GM21576 (cell line): ENCODE measurements around the gene CLASP1.
"Not testable (repeated sequence)": the region's sequence is repeated elsewhere in the genome, so short reads cannot be mapped to it uniquely, and the experiment has no call there.

Source experiments
- ATAC-seq: cut with Tn5 transposase; IDR thresholded peaks from one replicate; pipeline ENCODE4 v1.9.1; 2021; ENCODE audit warnings: mild to moderate bottlenecking, moderate library complexity; ENCODE audit not compliant: unreplicated experiment

CLASP1 gene

GRCh38 chr2:121334581-121335293 lies 314.5 kb downstream of the CLASP1 start:
- no peak for ATAC-seq

DNA sequence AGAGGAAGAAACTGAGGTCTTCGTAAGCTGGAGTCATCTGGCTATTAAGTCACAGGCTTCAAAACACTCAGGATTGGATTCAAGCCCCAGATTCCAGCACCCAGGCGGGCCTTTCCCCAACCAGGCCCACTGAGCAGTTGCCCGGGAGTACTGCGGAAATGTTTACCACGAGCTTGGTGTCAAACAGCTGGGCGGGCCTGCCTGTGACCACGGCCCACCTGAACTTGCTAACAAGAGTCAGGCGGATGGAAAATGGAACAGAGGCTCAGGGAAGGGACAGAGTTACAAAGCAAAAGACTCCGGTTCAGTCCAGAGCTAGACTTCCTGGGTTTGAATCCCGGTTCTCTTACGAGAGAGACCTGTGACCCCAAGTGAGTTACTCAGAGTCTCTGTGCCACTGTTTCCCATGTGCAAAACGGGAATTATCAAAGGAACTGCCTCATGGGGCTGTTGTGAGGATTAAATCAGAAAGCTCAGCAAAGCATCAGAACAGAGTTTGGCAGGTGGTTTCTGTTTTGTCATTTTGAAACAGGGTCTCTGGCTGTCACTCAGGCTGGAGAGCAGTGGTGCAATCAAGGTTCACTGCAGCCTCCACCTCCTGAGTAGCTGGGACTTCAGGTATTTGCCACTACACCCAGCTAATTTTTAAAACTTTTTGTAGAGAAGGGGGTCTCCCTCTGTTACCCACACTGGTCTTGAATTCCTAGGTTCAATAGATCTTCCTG lies 315.3 kb downstream of the CLASP1 start:
- peak; percentile 64 for ATAC-seq

GRCh38 chr2:121333231-121333630 lies 316.0 kb downstream of the CLASP1 start:
- no peak for ATAC-seq

GRCh38 chr2:121331324-121331723 lies 317.9 kb downstream of the CLASP1 start:
- ATAC-seq = not testable (repeated sequence)

GRCh38 chr2:121330921-121331320 lies 318.3 kb downstream of the CLASP1 start:
- ATAC-seq = no peak

- no peak for ATAC-seq
These were observed 319.5 kb downstream of the CLASP1 start for GRCh38 chr2:121329786-121330185.

- ATAC-seq = no peak
These were observed 322.6 kb downstream of the CLASP1 start for GRCh38 chr2:121326628-121327027.

GRCh38 chr2:121324601-121325000 lies 324.7 kb downstream of the CLASP1 start:
- no peak for ATAC-seq

DNA sequence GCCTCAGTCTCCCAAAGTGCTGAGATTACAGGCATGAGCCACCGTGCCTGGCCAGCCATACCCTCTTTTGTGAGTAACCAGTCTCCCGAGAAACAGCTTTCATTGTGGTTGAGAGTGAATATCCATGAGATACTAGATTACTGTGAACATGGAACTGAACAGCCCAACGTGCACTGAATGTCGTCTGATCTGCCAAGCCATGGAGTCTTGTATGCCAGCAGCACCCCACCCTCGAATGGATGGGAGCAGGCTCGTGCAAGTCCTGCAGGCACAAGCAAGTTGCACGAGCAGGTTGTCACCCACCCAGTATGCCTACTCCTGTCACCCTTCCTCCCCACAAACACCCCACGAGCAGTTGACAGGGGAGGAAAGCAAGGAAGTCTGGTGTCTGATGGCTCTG lies 327.8 kb downstream of the CLASP1 start:
- no peak for ATAC-seq

DNA sequence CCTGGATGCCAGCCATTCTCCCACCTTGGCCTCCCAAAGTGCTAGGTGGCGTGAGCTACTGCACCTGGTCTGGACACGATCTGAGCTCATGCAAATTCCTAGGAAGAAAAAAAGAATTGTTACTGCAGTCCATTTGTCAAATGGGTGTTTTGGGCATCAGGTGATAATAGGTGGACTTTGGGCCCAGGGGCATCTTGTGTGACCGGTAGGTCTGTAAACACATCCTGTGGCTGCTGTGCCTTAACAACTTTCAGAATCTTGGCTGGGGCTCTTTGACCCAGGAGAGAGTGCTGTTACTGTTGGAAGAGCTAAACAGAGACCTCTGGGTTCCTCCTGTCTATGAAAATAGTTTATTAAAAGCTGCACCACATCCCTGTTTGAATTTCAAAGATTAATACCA lies 329.3 kb downstream of the CLASP1 start:
- no peak for ATAC-seq

- ATAC-seq = no peak
These were observed 332.3 kb downstream of the CLASP1 start for GRCh38 chr2:121316986-121317385.

DNA sequence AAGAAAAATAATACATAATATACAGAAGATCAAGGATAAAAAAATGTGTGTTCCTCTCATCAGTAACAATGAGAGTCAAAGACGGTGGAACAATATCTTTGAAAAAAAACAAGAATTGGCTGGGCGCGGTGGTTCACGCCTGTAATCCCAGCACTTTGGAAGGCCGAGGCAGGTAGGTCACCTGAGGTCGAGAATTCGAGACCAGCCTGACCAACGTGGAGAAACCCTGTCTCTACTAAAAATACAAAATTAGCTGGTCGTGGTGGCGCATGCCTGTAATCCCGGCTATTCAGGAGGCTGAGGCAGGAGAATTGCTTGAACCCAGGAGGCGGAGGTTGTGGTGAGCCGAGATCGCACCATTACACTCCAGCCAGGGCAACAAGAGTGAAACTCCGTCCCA lies 335.6 kb downstream of the CLASP1 start:
- not testable (repeated sequence) for ATAC-seq

- ATAC-seq = no peak
These were observed 339.5 kb downstream of the CLASP1 start for GRCh38 chr2:121309801-121310200.

DNA sequence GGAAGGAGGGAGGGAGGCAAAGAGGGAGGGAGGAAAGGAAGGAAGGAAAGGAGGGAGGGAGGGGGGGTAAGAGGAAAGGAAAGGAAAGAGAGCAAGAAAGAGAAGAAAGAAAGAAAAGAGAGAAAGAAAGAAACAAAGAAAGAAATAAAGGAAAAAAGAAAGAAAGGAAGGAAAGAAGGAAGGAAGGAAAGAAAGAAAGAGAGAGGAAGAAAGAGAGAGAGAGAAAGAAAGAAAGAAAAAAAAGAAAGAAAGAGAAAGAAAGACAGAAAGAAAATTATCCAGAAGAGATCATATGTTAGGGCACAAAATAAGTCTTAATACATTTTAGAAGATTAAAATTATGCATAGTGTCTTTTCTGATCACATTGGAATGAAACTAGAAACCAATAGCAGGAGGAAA lies 339.9 kb downstream of the CLASP1 start:
- ATAC-seq = no peak

DNA sequence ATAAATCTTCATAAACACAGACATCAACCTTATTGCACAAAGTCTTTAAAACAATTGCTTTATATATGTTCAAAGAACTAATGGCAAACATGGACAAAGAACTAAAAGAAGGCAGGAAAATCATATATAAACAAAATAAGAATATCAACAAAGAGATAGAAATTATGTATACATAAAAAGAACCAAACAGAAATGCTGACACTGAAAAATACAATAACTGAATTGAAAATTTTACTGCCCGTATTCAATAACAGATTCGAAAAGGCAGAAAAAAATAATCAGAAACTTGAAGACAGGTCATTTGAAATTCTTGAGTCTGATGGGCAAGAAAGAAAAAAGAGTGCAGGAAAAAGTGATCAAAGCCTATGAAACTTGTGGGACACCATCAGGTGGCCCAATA lies 342.2 kb downstream of the CLASP1 start:
- ATAC-seq = no peak

DNA sequence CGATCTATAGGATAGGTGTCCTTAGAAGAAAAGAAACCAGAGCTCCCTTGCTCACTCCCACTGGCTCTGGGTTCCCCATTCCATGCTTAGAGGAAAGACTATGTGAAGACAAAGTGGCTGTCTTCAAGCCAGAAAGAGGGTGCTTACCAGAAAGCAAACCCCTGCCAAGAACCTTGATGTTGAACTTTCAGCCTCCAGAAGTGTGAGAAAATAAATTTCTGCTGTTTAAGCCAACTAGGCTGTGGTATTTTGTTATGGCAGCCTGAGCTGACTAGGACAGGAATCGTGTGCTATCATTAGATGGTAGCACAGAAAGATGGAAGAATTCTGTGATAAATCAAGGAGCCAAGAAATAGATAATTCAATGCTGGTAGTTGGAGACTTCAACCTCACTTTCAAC lies 344.3 kb downstream of the CLASP1 start:
- no peak for ATAC-seq

DNA sequence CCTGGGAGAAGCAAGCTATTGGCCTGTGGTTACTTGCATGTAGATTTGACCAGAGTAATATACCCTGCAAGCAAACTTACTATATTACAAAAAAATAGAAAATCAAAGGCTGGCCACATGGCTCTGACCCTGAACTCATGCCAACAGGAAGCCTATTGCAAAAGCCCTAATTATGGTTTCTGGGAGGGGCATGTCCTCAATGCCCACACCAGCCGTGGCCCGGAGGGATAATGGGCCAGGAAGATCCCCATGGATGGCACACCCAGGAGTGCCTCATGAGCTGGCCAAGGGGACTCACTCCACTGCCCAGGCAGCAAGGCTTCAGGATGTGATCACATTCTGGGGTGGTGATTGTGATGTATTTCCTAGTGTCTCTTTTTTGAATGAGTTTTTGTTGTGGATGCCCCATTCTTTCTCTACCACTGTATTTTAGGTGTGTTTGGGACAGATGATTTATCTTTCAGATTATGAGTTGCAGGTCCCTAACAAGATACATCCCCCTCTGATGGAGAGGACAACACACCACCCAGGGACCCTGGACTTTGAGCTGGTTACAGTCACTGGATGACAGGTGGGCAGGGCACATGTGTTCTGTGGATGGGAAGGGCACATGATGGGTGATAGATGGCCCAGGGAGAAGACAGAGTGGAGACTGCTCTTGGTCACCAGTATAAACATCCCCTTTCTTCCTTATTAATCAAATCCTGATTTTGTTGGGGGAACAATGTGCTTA lies 345.6 kb downstream of the CLASP1 start:
- ATAC-seq = no peak

- ATAC-seq = not testable (repeated sequence)
These were observed 348.1 kb downstream of the CLASP1 start for GRCh38 chr2:121301190-121301589.

- no peak for ATAC-seq
These were observed 350.8 kb downstream of the CLASP1 start for GRCh38 chr2:121298476-121298875.

- ATAC-seq = not testable (repeated sequence)
These were observed 351.4 kb downstream of the CLASP1 start for GRCh38 chr2:121297866-121298265.

DNA sequence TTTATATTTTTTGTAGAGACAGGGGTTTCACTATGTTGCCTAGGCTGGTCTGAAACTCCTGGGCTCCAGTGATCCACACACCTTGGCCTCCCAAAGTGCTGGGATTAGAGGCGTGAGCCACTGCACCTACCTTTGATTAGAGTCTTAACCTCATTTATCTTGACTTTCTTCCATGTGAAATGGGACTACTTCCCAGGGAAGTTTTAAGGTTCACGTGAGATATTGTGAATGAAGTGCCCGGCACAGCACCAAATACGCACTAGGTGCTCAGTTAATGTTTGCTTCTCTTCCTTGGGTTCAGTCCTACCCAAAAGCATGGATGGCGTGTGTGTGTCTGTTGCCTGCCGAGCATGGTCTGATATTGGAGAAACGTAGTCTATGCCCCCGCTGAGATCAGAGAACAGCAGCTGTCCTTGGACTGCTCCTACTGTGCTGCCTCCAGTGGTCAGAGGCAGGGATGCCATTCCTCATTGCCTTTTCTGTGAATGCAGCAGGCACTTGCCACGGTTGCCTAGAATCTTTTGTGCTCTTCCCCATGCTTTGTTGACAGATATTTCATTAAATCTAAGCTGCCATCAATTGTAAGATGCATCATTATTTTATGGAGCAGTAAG lies 351.9 kb downstream of the CLASP1 start:
- no peak for ATAC-seq
